Mucosa of rectum (tissue), 2 donors: ENCODE results near the gene SRCAP.

ENCODE experiments used
- H3K27ac ChIP-seq, 2 donors: one replicate each; pipeline ENCODE4 v1.7.0; 2013; ENCODE audit warnings: inconsistent platforms in 2 of 2, low read depth in 2 of 2, low read length in 2 of 2
- H3K27me3 ChIP-seq, 2 donors: one replicate each; pipeline ENCODE4 v1.7.0; 2013; ENCODE audit warnings: low read length in 2 of 2; ENCODE audit not compliant: control insufficient read depth in 2 of 2, insufficient read depth in 2 of 2
- H3K36me3 ChIP-seq, 2 donors: one replicate each; pipeline ENCODE4 v1.7.0; 2013; ENCODE audit warnings: low read length in 2 of 2; ENCODE audit not compliant: control insufficient read depth in 2 of 2, insufficient read depth in 2 of 2
- H3K4me1 ChIP-seq, 2 donors: one replicate each; pipeline ENCODE4 v1.7.0; 2013; ENCODE audit warnings: low read length in 2 of 2, mild to moderate bottlenecking in 1 of 2; ENCODE audit not compliant: control insufficient read depth in 2 of 2, insufficient read depth in 2 of 2
- H3K4me3 ChIP-seq, 2 donors: one replicate each; pipeline ENCODE4 v1.7.0; 2013; ENCODE audit warnings: low read length in 2 of 2
- H3K9ac ChIP-seq, 2 donors: one replicate each; pipeline ENCODE4 v1.7.0; 2013; ENCODE audit warnings: low read length in 2 of 2, low read depth in 1 of 2, mild to moderate bottlenecking in 1 of 2
- H3K9me3 ChIP-seq, 2 donors: one replicate each; pipeline ENCODE4 v1.7.0; 2013; ENCODE audit warnings: low read length in 2 of 2; ENCODE audit not compliant: control insufficient read depth in 2 of 2
- donor health status: healthy.
- donor health status: Normal muscosa, but diverticular disease.

Gene SRCAP

GRCh38 chr16:30773826-30774225 lies 74.9 kb downstream of the SRCAP start:
- no peaks in the 10 kb centered on the region for H3K27me3 ChIP-seq
- H3K4me1 ChIP-seq = peaks cover 14 to 16% of the 10 kb centered on the region in 2 donors
- no peak overlapping the region for H3K9ac ChIP-seq
- H3K27ac ChIP-seq = no peak overlapping the region
- no peak overlapping the region for H3K4me3 ChIP-seq
- no peaks in the 10 kb centered on the region for H3K9me3 ChIP-seq
- peaks cover 42 to 52% of the 10 kb centered on the region in 2 donors for H3K36me3 ChIP-seq

GRCh38 chr16:30774367-30775130 lies 75.6 kb downstream of the SRCAP start:
- H3K9me3 ChIP-seq = no peaks in the 10 kb centered on the region
- H3K4me1 ChIP-seq = peaks cover 14 to 16% of the 10 kb centered on the region in 2 donors
- peak overlapping the region; percentile 86 for H3K4me3 ChIP-seq
- peak overlapping the region; percentile 79 to 90 for H3K27ac ChIP-seq
- peak overlapping the region; percentile 56 to 88 for H3K9ac ChIP-seq
- peaks cover 35 to 44% of the 10 kb centered on the region in 2 donors for H3K36me3 ChIP-seq
- no peaks in the 10 kb centered on the region for H3K27me3 ChIP-seq

- H3K4me3 ChIP-seq = peak overlapping the region; percentile 86
- H3K27ac ChIP-seq = peak overlapping the region; percentile 79 to 90
- peaks cover 33 to 41% of the 10 kb centered on the region in 2 donors for H3K36me3 ChIP-seq
- peaks cover 14 to 16% of the 10 kb centered on the region in 2 donors for H3K4me1 ChIP-seq
- H3K9me3 ChIP-seq = no peaks in the 10 kb centered on the region
- peak overlapping the region; percentile 56 to 88 for H3K9ac ChIP-seq
- H3K27me3 ChIP-seq = no peaks in the 10 kb centered on the region
These were observed 76.1 kb downstream of the SRCAP start for GRCh38 chr16:30775131-30775391.

- no peaks in the 10 kb centered on the region for H3K9me3 ChIP-seq
- H3K4me1 ChIP-seq = peaks cover 14 to 16% of the 10 kb centered on the region in 2 donors
- peak overlapping the region; percentile 86 for H3K4me3 ChIP-seq
- peak overlapping the region; percentile 85 to 88 for H3K9ac ChIP-seq
- H3K27ac ChIP-seq = peak overlapping the region; percentile 79 to 90
- no peaks in the 10 kb centered on the region for H3K27me3 ChIP-seq
- H3K36me3 ChIP-seq = peaks cover 33 to 36% of the 10 kb centered on the region in 2 donors
These were observed 76.6 kb downstream of the SRCAP start for GRCh38 chr16:30775392-30776188.

- peak overlapping the region in 1 of 2 donors; percentile 1 for H3K4me3 ChIP-seq
- peaks cover 14 to 16% of the 10 kb centered on the region in 2 donors for H3K4me1 ChIP-seq
- no peaks in the 10 kb centered on the region for H3K27me3 ChIP-seq
- no peak overlapping the region for H3K9ac ChIP-seq
- no peak overlapping the region for H3K27ac ChIP-seq
- peaks cover 25 to 26% of the 10 kb centered on the region in 2 donors for H3K36me3 ChIP-seq
- no peaks in the 10 kb centered on the region for H3K9me3 ChIP-seq
These were observed 78.8 kb downstream of the SRCAP start for GRCh38 chr16:30777591-30778297.

GRCh38 chr16:30778549-30779244 lies 79.7 kb downstream of the SRCAP start:
- no peak overlapping the region for H3K9ac ChIP-seq
- no peaks in the 10 kb centered on the region for H3K9me3 ChIP-seq
- no peak overlapping the region for H3K4me3 ChIP-seq
- H3K4me1 ChIP-seq = peaks cover 14 to 16% of the 10 kb centered on the region in 2 donors
- peaks cover 23 to 26% of the 10 kb centered on the region in 2 donors for H3K36me3 ChIP-seq
- H3K27ac ChIP-seq = no peak overlapping the region
- H3K27me3 ChIP-seq = no peaks in the 10 kb centered on the region

GRCh38 chr16:30779596-30779995 lies 80.6 kb downstream of the SRCAP start:
- Histone ChIP-seq H3K36me3 (peaks cover 16 to 22% of the 10 kb centered on the region in 2 donors), H3K4me3 (no peak overlapping the region), H3K27ac (no peak overlapping the region), H3K9me3 (no peaks in the 10 kb centered on the region), H3K27me3 (no peaks in the 10 kb centered on the region), H3K4me1 (peaks cover 14 to 16% of the 10 kb centered on the region in 2 donors), H3K9ac (no peak overlapping the region)

- no peaks in the 10 kb centered on the region for H3K9me3 ChIP-seq
- H3K9ac ChIP-seq = no peak overlapping the region
- peaks cover 11 to 13% of the 10 kb centered on the region in 2 donors for H3K4me1 ChIP-seq
- no peaks in the 10 kb centered on the region for H3K27me3 ChIP-seq
- H3K36me3 ChIP-seq = peaks cover 14 to 22% of the 10 kb centered on the region in 2 donors
- H3K27ac ChIP-seq = no peak overlapping the region
- H3K4me3 ChIP-seq = no peak overlapping the region
These were observed 81.0 kb downstream of the SRCAP start for GRCh38 chr16:30780021-30780420.

- Histone ChIP-seq H3K4me3 (no peak overlapping the region), H3K27me3 (no peaks in the 10 kb centered on the region), H3K9me3 (no peaks in the 10 kb centered on the region), H3K27ac (no peak overlapping the region), H3K9ac (no peak overlapping the region), H3K36me3 (peaks cover 14 to 22% of the 10 kb centered on the region in 2 donors), H3K4me1 (peaks cover 11% of the 10 kb centered on the region in 2 donors)
These were observed 81.6 kb downstream of the SRCAP start for GRCh38 chr16:30780549-30780948.
